ENCODE results near the gene ADCY5.
A peak's percentile ranks its signal among the peaks of the same experiment; 100 is the strongest.

ADCY5 gene

DNA sequence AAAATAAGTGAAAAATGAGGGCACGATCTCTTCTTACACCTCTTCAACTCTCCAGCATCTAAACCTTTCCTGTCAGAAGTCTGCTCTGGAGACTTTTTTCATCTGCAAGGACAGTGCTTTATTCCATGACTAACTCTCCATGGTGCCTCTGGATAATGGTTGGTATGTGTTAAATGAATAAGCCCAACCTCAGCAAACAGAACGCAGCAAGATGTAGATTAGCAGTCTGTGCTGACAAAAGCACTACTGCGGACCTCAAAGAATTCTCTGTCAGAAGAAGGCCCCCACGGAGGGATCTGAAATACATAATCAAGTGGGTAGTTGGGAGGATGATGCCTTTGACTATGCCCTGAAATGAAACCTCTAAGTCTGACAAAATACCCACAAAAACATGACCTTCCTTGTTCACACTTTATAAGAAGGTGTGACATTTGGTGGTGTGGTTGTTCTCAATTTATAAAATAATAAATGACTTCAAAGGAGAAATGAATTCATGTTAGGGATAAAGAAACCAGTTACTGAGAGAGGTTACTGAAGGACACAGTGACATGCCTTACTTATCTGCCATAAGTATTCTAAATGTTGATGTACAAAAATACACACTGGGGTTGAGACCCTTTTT, 43.2 kb upstream of the ADCY5 start:
- TF ChIP-seq SP2 (tag by site-specific recombination; IDR thresholded peaks at IDR 0.05) (no peak), ZNF777 (tag by site-specific recombination; IDR thresholded peaks at IDR 0.05; ENCODE audit: borderline replicate concordance) (no peak), ZNF548 (tag by site-specific recombination; IDR thresholded peaks at IDR 0.05) (no peak), ZNF433 (tag by site-specific recombination; IDR thresholded peaks at IDR 0.05; ENCODE audit: low read depth) (no peak), ZNF157 (tag by site-specific recombination; IDR thresholded peaks at IDR 0.05) (no peak), ZNF112 (tag by site-specific recombination; IDR thresholded peaks at IDR 0.05) (no peak), ZFHX2 (tag by site-specific recombination; conservative IDR thresholded peaks at IDR 0.05) (no peak), ZNF76 (tag by site-specific recombination; IDR thresholded peaks at IDR 0.05; ENCODE audit: borderline replicate concordance, low read depth) (no peak), ZNF138 (tag by site-specific recombination; IDR thresholded peaks at IDR 0.05; ENCODE audit: borderline replicate concordance) (no peak), ZNF114 (tag by site-specific recombination; IDR thresholded peaks at IDR 0.05) (no peak), ZEB2 (tag by site-specific recombination; IDR thresholded peaks at IDR 0.05) (no peak), ZNF558 (tag by site-specific recombination; IDR thresholded peaks at IDR 0.05) (no peak), GLI4 (tag by site-specific recombination; IDR thresholded peaks at IDR 0.05) (no peak), ZNF776 (tag by site-specific recombination; IDR thresholded peaks at IDR 0.05; ENCODE audit: borderline replicate concordance) (no peak), ZNF510 (tag by site-specific recombination; IDR thresholded peaks at IDR 0.05; ENCODE audit: insufficient replicate concordance) (no peak), BCL11B (tag by site-specific recombination; IDR thresholded peaks at IDR 0.05; ENCODE audit: low read depth) (no peak), ZNF202 (tag by site-specific recombination; IDR thresholded peaks at IDR 0.05; ENCODE audit: borderline replicate concordance) (no peak)
- TF ChIP-seq, protein P1, sequence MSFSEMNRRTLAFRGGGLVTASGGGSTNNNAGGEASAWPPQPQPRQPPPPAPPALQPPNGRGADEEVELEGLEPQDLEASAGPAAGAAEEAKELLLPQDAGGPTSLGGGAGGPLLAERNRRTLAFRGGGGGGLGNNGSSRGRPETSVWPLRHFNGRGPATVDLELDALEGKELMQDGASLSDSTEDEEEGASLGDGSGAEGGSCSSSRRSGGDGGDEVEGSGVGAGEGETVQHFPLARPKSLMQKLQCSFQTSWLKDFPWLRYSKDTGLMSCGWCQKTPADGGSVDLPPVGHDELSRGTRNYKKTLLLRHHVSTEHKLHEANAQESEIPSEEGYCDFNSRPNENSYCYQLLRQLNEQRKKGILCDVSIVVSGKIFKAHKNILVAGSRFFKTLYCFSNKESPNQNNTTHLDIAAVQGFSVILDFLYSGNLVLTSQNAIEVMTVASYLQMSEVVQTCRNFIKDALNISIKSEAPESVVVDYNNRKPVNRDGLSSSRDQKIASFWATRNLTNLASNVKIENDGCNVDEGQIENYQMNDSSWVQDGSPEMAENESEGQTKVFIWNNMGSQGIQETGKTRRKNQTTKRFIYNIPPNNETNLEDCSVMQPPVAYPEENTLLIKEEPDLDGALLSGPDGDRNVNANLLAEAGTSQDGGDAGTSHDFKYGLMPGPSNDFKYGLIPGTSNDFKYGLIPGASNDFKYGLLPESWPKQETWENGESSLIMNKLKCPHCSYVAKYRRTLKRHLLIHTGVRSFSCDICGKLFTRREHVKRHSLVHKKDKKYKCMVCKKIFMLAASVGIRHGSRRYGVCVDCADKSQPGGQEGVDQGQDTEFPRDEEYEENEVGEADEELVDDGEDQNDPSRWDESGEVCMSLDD (tag by site-specific recombination; IDR thresholded peaks at IDR 0.05), result no peak
- H3K36me3 ChIP-seq (ENCODE audit: control insufficient read depth in 2 of 2, insufficient read depth in 1 of 2, low read length in 2 of 2), result peaks cover 0 to 31% of the 10 kb centered on the region in 2 experiments; a peak in 2 of 3 replicates
- H3K4me1 ChIP-seq (ENCODE audit: control insufficient read depth, insufficient read depth, low read length), result no peaks in the 10 kb centered on the region
- no peak overlapping the region for H3K27ac ChIP-seq (ENCODE audit: extremely low read depth, low read depth, low read length)
- no peak overlapping the region for H3K4me3 ChIP-seq (ENCODE audit: low read depth, low read length)
- CTCF ChIA-PET, result interaction anchor here (0.6 to 3.9 kb wide), 3 partner anchors 116 to 1488 kb away, joined by 3 to 65 read pairs (median 3); no protein-coding TSS in a partner anchor
- POLR2A ChIA-PET, result no interaction called here
- H3K9me3 ChIP-seq (ENCODE audit: control insufficient read depth, insufficient read depth, low read depth, low read length), result no peaks in the 10 kb centered on the region

DNA sequence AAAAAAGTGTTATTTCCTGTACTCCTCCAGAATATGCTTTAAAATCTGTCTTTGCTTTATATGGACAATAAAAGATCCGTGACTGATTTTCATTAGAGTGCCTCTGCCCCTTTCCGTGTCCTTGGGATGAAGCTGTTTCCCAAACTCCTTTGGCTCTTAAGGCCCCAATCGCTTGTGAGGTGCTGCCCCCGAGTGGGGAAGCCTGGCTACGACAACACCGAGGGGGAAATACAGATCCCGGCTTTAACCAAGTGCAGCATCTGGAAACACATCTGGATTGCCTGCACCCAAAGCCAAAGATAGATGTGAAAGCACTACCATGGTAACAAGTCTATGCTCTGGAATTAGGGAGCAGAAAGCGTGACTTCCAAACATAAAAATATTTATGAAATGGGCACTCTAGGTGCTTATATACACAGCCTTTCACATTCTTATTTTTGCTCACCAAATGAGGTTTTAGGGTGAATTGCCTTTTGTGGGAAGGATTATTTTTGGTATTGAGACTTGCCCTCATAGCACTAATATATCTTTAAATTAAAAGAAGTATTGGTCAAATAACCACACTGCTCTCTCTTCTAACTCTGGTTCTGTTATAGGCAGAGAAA, 40.6 kb upstream of the ADCY5 start:
- Histone ChIP-seq H3K4me3 (ENCODE audit: low read depth, low read length) (no peak overlapping the region), H3K36me3 (ENCODE audit: control insufficient read depth in 2 of 2, insufficient read depth in 1 of 2, low read length in 2 of 2) (peaks cover 0 to 21% of the 10 kb centered on the region in 2 experiments; a peak in 1 of 3 replicates), H3K9me3 (ENCODE audit: control insufficient read depth, insufficient read depth, low read depth, low read length) (no peaks in the 10 kb centered on the region), H3K27ac (ENCODE audit: extremely low read depth, low read depth, low read length) (no peak overlapping the region), H3K4me1 (ENCODE audit: control insufficient read depth, insufficient read depth, low read length) (no peaks in the 10 kb centered on the region)
- CTCF ChIA-PET, result interaction anchor here (0.6 to 3.9 kb wide), 24 partner anchors 13 to 1104 kb away, joined by 3 to 65 read pairs (median 4); partner anchors contain the start of gene ADCY5
- POLR2A ChIA-PET, result no interaction called here
- TF ChIP-seq KLF10 (tag by site-specific recombination; IDR thresholded peaks at IDR 0.05) (no peak), GLIS2 (tag by site-specific recombination; IDR thresholded peaks at IDR 0.05) (no peak), ZNF350 (tag by site-specific recombination; IDR thresholded peaks at IDR 0.05) (no peak), ZNF423 (tag by site-specific recombination; IDR thresholded peaks at IDR 0.05) (no peak), ZBTB20 (tag by site-specific recombination; IDR thresholded peaks at IDR 0.05) (peak; percentile 37; the same call in 1 of the 2 replicates), ZNF670 (tag by site-specific recombination; IDR thresholded peaks at IDR 0.05; ENCODE audit: low read depth) (no peak)
- TF ChIP-seq, protein P2, sequence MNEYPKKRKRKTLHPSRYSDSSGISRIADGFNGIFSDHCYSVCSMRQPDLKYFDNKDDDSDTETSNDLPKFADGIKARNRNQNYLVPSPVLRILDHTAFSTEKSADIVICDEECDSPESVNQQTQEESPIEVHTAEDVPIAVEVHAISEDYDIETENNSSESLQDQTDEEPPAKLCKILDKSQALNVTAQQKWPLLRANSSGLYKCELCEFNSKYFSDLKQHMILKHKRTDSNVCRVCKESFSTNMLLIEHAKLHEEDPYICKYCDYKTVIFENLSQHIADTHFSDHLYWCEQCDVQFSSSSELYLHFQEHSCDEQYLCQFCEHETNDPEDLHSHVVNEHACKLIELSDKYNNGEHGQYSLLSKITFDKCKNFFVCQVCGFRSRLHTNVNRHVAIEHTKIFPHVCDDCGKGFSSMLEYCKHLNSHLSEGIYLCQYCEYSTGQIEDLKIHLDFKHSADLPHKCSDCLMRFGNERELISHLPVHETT (tag by site-specific recombination; IDR thresholded peaks at IDR 0.05), result no peak
- TF ChIP-seq, protein P3, sequence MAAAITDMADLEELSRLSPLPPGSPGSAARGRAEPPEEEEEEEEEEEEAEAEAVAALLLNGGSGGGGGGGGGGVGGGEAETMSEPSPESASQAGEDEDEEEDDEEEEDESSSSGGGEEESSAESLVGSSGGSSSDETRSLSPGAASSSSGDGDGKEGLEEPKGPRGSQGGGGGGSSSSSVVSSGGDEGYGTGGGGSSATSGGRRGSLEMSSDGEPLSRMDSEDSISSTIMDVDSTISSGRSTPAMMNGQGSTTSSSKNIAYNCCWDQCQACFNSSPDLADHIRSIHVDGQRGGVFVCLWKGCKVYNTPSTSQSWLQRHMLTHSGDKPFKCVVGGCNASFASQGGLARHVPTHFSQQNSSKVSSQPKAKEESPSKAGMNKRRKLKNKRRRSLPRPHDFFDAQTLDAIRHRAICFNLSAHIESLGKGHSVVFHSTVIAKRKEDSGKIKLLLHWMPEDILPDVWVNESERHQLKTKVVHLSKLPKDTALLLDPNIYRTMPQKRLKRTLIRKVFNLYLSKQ (tag by site-specific recombination; IDR thresholded peaks at IDR 0.05; ENCODE audit: borderline replicate concordance), result no peak
- TF ChIP-seq, protein P4, sequence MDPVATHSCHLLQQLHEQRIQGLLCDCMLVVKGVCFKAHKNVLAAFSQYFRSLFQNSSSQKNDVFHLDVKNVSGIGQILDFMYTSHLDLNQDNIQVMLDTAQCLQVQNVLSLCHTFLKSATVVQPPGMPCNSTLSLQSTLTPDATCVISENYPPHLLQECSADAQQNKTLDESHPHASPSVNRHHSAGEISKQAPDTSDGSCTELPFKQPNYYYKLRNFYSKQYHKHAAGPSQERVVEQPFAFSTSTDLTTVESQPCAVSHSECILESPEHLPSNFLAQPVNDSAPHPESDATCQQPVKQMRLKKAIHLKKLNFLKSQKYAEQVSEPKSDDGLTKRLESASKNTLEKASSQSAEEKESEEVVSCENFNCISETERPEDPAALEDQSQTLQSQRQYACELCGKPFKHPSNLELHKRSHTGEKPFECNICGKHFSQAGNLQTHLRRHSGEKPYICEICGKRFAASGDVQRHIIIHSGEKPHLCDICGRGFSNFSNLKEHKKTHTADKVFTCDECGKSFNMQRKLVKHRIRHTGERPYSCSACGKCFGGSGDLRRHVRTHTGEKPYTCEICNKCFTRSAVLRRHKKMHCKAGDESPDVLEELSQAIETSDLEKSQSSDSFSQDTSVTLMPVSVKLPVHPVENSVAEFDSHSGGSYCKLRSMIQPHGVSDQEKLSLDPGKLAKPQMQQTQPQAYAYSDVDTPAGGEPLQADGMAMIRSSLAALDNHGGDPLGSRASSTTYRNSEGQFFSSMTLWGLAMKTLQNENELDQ (tag by site-specific recombination; IDR thresholded peaks at IDR 0.05; ENCODE audit: low read depth), result no peak
